ENCODE measurements around the gene RBMS1.

GRCh38 chr2:160226367-160226766 lies 267.2 kb downstream of the RBMS1 start:
- no peak for TF ChIP-seq POLR2A (IDR thresholded peaks at IDR 0.05)
- TF ChIP-seq POLR2AphosphoS5 (IDR thresholded peaks at IDR 0.05; ENCODE audit: insufficient read depth in 1 of 2, low read depth in 1 of 2) = no peak

Data from vagina (tissue), 2 donors.